Activated CD8-positive, alpha-beta memory T cell treated with anti-CD3 and anti-CD28 coated beads, Interleukin-2, amount 50 U/mL, for 24 hours (primary cell): ENCODE results near the gene GPRC6A.
"Not testable (repeated sequence)": the region's sequence is repeated elsewhere in the genome, so short reads cannot be mapped to it uniquely, and the experiment has no call there.

Experiments used
- DNase-seq: peaks from one replicate; pipeline ENCODE4 v3.0.0-alpha.2; 2020; ENCODE audit errors: extremely low read depth

Gene GPRC6A, protein sequence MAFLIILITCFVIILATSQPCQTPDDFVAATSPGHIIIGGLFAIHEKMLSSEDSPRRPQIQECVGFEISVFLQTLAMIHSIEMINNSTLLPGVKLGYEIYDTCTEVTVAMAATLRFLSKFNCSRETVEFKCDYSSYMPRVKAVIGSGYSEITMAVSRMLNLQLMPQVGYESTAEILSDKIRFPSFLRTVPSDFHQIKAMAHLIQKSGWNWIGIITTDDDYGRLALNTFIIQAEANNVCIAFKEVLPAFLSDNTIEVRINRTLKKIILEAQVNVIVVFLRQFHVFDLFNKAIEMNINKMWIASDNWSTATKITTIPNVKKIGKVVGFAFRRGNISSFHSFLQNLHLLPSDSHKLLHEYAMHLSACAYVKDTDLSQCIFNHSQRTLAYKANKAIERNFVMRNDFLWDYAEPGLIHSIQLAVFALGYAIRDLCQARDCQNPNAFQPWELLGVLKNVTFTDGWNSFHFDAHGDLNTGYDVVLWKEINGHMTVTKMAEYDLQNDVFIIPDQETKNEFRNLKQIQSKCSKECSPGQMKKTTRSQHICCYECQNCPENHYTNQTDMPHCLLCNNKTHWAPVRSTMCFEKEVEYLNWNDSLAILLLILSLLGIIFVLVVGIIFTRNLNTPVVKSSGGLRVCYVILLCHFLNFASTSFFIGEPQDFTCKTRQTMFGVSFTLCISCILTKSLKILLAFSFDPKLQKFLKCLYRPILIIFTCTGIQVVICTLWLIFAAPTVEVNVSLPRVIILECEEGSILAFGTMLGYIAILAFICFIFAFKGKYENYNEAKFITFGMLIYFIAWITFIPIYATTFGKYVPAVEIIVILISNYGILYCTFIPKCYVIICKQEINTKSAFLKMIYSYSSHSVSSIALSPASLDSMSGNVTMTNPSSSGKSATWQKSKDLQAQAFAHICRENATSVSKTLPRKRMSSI

GRCh38 chr6:116828983-116829382 lies at the start of gene GPRC6A:
GPRC6A (minus strand) TSS chr6:116829083; CDS start chr6:116829013, 70 bp downstream.
- no peak for DNase-seq

GRCh38 chr6:116877743-116878142 lies 48.9 kb upstream of the GPRC6A start:
- no peak for DNase-seq

GRCh38 chr6:116876635-116877611 lies 48.0 kb upstream of the GPRC6A start, which contains the start of gene RFX6:
RFX6 (plus strand) TSS chr6:116877242; CDS start chr6:116877276, 34 bp downstream.
- DNase-seq: no peak

- DNase-seq: no peak
Measured at GRCh38 chr6:116876107-116876506, 47.2 kb upstream of the GPRC6A start.

- no peak for DNase-seq
Measured at GRCh38 chr6:116872771-116873170, 43.9 kb upstream of the GPRC6A start.

DNA sequence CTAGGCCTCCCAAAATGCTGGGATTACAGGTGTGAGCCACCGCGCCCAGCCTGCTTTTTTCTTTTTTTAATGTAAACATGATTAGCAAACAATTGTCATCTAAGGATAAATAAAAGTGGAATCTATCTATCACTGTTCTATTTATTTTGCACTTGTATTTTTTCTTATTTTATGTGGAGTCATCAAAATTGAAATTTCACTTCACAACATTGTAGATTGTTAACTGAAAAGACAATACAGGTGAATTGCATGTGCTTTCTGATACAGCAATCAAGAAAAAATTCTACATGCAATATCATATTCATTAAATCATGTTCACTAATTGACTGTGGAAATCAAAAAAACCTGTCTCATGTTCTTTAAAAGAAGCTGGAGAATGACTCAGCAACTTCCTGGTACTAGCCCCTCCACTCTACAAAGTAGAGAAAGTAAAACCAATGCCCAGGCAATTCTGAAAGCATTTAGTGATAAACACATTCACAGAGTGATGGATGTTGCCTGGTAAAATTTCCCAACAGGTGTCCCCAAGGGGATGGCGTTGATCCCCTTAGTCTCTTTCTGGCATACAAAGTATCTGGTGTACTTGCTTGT lies 37.5 kb upstream of the GPRC6A start:
- no peak for DNase-seq

- DNase-seq: no peak
Measured at GRCh38 chr6:116859264-116859663, 30.4 kb upstream of the GPRC6A start.

GRCh38 chr6:116858060-116858459 lies 29.2 kb upstream of the GPRC6A start:
- DNase-seq: no peak

- DNase-seq: no peak
Measured at GRCh38 chr6:116847227-116847626, 18.3 kb upstream of the GPRC6A start.

DNA sequence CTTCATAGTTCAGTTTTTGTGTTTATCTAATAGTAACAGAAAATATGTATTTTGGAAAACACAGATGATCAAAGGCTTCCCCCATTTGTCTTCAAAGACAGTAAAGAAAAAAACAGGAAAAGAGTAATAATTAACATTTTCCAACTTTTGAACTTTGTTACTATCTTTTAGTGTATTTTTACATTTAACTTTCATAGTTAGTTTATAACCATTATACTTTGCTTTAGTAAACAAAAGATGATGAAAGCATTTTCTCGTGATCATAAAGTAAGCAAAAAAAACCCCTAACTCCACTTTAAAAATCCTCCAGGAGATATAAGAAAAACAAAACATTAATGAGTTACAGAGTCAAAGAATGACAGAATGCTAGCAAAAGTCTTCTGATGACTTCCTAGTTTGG lies 13.6 kb upstream of the GPRC6A start:
- DNase-seq: no peak

- no peak for DNase-seq
Measured at GRCh38 chr6:116840091-116840490, 11.2 kb upstream of the GPRC6A start.

DNA sequence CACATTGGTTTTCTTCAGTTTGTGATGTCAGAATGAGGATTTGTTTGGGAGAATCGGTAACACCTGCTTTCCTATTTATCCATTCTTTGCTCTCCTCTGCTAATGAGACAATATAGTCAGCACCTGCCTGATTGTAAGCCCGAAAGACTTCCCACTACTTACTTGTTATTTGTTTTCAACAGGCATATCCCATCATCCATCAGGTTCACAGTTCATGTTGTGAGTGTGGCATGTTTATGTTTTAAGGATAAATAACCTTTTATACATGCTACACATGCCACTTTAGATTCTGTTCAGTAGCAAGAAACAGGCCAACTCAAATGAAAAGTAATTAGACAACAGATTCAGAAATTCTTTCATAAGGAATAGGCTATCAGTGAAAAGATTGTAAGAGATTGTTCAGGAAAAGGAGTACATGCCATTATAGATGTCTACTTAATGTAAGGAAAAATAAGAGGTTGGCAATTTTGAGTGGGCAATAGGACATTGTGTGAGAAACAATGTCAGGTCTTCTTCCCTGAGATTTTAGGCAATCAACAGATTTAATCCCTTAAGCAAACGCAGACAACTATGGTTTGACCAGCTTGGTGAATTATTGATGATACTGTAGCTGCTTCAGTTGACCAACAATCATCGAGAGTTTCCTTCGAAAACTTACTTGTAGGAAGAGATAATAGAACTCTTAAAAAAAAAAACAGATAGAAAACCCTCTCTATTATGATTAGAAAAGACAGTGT lies 7.9 kb upstream of the GPRC6A start:
- no peak for DNase-seq

GRCh38 chr6:116834526-116834925 lies 5.6 kb upstream of the GPRC6A start:
- DNase-seq: not testable (repeated sequence)

GRCh38 chr6:116827561-116828240 lies 1.2 kb downstream of the GPRC6A start:
- no peak for DNase-seq

- DNase-seq: not testable (repeated sequence)
Measured at GRCh38 chr6:116816336-116816735, 12.5 kb downstream of the GPRC6A start.

GRCh38 chr6:116812051-116812650 lies 16.7 kb downstream of the GPRC6A start:
- no peak for DNase-seq

GRCh38 chr6:116801971-116802370 lies 26.9 kb downstream of the GPRC6A start:
- no peak for DNase-seq

DNA sequence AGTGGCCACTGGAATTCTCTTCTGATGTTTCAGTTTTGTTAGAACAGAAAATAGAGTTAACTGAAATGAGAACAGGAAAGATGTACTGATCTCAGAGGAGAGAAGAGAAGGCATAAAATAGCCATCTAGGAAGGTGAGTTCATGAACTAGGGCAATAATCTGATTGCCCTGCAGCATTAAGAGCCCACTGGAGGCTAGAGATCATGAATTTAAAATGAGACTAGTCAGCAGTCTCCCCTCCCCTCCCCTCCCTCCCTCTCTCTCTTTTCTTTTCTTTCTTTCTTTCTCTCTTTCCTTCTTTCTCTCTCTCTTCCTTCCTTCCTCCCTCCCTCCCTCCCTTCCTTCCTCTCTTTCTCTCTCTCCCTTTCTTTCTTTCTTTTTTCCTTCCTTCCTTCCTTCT lies 28.9 kb downstream of the GPRC6A start:
- DNase-seq: no peak

- no peak for DNase-seq
Measured at GRCh38 chr6:116797585-116797984, 31.3 kb downstream of the GPRC6A start.
